ENCODE results near the gene UTY.
A peak's percentile ranks its signal among the peaks of the same experiment; 100 is the strongest.

The UTY gene

DNA sequence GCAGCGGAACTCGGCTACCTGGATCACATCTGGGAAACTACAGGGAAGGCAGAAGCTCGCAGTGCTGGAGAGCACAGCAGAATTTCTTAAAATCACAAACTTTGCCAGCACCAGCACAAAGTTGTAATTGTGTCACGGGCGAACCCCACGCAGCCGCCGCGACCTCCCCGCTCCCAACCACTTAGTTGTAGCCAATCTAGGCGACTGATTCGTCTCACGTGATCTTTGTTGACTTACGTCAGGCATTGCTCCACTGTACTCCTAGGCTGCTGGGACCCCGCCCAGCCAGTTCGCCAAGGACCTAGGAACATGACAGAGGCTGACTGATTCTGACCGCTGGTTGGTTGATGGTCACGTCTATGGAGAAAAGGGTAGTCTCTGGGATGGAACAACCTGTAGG, at the start of gene UTY:
TSS of gene UTY (minus strand) at position 206 of the 400 bp plus-strand sequence. CDS start 368 bp downstream, outside the sequence.
- DNase-seq: peak; percentile 73

GRCh38 chrY:13520474-13520873, 40.6 kb upstream of the UTY start:
- no peak for DNase-seq

GRCh38 chrY:13501215-13501614, 21.4 kb upstream of the UTY start:
- DNase-seq: no peak

DNA sequence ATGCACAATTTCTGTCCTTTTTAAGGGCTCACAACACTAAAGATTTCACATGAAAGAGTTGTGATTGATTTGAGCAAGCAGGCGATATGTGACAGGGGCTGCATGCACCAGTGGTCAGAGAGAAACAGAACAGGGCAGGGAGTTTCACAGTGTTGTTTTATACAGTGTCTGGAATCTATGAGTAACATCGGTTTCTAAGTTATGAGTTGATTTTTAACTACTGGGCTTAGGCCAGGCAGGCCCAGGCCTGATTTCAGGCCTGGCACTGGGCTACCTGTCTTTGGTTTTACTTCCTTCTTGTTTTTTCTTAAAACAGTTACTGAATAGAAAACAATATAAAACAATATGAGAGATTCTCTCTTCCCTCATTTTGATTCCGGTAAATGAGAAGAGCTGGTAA, 13.9 kb upstream of the UTY start:
- DNase-seq: no peak

DNA sequence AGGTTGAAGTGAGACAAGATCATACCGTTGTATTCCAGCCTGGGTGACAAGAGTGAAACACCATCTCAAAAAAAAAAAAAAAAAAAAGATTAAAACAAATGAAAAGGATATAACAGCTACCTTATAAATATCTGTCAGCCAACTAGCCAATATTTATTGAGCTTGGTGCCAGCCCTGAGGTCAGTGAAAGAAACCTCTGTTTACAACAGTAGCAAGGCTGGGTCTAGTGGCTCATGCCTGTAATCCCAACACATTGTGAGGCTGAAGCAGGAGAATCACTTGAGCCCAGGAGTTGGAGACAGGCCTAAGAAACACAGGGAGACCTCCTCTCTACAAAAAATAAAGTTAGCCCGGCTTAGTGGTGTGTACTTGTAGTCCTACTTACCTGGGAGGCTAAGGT, 12.6 kb upstream of the UTY start:
- DNase-seq: no peak

- no peak for DNase-seq
These were observed 8.9 kb upstream of the UTY start for GRCh38 chrY:13488738-13489137.

DNA sequence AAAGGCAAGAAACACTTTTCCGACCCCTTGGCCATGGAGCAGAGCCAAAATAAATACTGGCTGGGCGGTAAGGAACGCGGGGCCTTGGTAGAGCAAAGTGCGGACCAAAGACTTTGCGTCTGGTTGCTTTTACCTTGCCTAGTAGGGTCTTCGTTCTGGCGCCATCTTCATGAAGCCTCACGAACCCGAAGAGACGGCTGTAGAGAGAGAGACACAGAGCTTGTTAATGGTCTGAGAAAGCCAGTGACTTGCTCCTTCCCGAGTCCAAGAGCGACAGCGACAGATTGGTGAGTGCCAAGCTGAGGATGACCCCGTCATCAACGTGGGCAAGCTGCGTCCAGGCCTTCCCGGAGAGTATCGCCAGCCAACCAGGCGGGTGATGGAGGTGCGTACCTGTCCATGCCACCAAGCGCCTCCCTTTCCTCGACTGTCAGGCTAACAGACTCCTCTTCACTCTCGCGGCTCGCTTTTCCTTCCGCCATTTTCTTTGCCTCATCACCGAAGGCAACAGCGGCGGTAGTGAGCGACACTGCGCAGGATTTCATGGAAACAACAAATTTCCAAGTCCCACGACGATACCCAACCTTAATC, 617 bp downstream of the UTY start:
- DNase-seq: peak; percentile 67

- peak; percentile 37 for DNase-seq
These were observed 1.6 kb downstream of the UTY start for GRCh38 chrY:13478126-13478785.

- no peak for DNase-seq
These were observed 4.8 kb downstream of the UTY start for GRCh38 chrY:13474997-13475396.

DNA sequence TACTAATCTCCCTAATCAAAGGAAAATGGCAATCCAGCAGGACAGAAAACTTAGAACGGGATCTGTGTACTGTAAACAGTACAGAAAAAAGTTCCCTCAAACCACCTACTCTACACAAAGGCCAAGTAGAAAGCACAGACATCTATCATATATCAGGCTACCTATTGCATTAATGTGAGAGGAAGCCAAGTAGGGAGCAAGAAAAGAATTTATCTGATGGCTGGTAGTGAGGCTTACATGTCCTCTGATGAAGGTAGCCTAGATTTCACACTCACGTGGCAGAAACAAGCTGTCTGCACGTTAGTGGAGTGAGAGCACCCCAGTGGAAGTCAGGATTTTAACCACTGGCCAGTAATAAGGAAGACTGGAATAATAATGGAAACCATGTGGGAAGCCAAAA, 28.3 kb downstream of the UTY start:
- no peak for DNase-seq

DNA sequence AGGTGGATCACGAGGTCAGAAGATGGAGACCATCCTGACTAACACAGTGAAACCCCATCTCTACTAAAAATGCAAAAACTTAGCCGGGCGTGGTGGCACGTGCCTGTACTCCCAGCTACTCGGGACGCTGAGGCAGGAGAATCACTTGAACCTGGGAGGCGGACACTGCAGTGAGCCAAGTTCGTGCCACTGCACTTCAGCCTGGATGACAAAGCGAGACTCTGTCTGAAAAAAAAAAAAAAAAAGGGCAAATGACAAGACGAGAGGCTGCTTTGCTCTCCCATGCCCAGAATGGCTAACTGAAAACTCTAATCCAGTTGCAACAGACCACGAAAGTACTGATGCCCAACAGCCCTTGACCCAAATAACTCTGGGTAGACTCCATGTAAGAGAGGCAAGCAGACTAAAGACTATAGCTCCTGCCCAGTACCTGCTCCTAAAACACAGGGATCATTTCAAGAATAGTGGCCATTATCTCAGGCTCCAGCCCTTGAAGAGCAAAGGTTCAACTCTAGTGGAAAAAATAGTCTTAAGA, 29.2 kb downstream of the UTY start:
- no peak for DNase-seq

DNA sequence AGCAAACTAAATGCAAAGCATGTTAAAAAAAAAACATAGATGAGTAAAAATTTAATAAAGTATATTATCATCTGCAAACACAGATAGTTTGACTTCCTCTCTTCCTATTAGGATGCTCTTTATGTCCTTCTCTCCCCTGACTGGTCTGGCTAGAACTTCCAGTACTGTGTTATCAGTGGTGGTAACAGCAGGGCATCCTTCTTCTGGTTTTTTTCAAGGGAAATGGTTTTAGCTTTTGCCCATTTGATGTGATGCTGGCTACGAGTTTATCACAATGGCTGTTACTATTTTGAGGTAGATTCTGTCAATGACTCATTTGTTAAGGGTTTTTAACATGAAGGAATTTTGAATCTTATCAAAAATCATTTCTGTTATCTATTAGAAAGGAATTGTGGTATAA, 34.3 kb downstream of the UTY start:
- no peak for DNase-seq

GRCh38 chrY:13443146-13443545, 36.7 kb downstream of the UTY start:
- DNase-seq: no peak

- DNase-seq: no peak
These were observed 39.0 kb downstream of the UTY start for GRCh38 chrY:13440811-13441210.

DNA sequence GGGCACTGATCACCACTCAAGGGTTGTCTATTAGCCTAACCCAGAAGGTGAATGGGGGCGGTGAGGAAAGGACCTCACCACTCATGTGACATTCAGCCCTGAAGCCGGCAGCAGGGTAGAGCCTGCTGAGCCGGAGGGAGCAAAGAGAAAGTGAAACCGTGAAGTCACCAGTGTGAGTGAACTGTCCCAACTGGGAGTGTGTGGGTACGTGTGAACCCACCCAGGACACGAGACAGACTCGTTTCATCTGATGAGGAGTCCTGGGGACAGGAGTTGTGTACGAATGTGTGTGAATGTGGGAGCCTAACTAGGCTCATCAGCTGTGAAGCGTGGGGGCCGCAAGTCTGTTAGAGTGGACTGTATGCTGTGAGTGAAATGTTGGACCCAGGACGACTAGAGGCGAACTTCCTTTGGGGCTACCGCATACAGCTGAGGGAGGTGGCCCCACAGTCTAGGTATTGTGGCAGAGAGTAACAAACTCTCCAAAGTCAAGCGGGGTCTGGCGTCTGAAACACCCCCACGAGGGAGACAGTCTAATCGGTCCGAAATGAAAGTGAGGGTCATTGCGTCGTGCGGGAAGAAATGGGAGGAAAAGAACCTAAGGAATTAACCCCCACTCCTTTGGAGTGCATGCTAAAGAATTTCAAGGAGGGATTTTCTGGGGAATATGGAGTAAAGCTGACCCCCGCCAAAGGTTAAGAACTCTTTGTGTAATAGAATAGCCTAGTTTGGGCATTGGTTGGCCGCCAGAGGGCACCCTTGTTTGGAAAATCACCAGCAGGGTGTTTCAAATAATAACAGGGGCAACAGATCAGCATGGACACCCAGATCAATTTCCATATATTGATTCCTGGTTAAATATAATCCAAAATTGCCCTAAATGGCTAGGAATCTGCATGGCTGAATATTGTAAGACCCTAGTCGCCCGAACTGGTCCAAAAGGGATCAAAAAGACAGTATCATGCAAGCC, 43.6 kb downstream of the UTY start:
- DNase-seq: peak; percentile 68

GRCh38 chrY:13435206-13435967, 44.4 kb downstream of the UTY start:
- no peak for DNase-seq

GRCh38 chrY:13432293-13433025, 47.4 kb downstream of the UTY start:
- DNase-seq: no peak

DNA sequence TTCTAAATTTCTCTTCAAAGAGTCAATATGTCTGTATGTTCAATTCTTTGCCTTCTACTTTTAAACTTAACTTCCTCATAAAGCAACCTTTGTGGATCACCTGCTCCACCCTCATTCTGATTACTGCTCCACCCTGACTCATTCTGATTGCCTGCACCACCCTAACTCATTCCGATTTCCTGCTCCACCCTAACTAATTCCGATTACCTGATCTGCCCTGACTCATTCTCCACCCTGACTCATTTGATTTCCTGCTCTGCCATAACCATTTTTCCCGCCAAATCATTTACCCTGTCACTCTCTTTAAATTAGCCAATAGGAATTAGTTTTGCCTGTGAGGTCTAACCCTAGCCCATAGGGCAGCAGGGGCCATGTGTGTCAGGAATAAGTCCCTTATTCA, 50.3 kb downstream of the UTY start:
- DNase-seq: no peak

DNA sequence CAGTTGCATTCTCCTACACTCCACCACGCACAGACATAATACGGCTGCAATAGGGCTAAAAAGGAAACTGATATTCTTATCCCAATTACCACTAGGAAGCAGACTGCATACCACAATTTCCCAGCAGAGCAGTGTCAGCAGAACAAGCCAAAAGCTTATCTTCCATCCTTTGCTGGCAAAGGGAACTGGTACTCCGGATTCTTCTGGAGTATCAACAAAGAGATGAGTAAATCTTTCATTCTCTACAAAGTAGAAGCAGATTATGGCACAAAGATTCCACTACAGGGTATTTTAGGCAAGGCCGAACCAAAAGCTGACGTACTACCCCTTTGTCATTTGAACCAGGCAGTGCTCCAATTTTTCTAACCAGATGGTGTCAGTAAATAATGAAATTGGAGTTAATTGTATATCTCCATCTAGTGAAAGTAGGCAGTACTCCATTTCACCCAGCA, 56.5 kb downstream of the UTY start:
- no peak for DNase-seq

GRCh38 chrY:13416869-13417661, 62.8 kb downstream of the UTY start:
- no peak for DNase-seq

GRCh38 chrY:13415556-13415955, 64.3 kb downstream of the UTY start:
- DNase-seq: no peak

All from stimulated activated CD8-positive, alpha-beta memory T cell treated with anti-CD3 and anti-CD28 coated beads, Interleukin-4, amount 100 ng/mL, for 48 hours (primary cell).